GM23338 (cell line): ENCODE data around the gene FAM227B. TPM values are rescaled to one million over a fixed set of nuclear protein-coding genes. Genes with fewer than 3 reads are reported as not detected.

Source experiments
- ATAC-seq: fragments of 200-7000 bp; cut with Tn5 transposase; 3 replicates; pipeline ENCODE4 v1.9.1; 2020
- DNase-seq: peaks from one replicate; pipeline ENCODE4 v3.0.0-alpha.2; 2015; ENCODE audit warnings: low spot score
- H2AFZ ChIP-seq: fragments of 200-600 bp; sonication (generic); 2 replicates; pipeline ENCODE4 v1.8.0; 2016; ENCODE audit warnings: antibody characterized with exemption, mild to moderate bottlenecking, moderate library complexity
- H3F3A ChIP-seq: fragments of 200-600 bp; sonication (generic); replicated peaks from 2 replicates; pipeline ENCODE4 v1.8.0; 2017; ENCODE audit warnings: antibody characterized with exemption, mixed run types, low read depth
- H3K27ac ChIP-seq: fragments of 200-600 bp; sonication (generic); 2 replicates; pipeline ENCODE4 v1.6.1; 2016; ENCODE audit warnings: low read depth
- H3K27me3 ChIP-seq: fragments of 200-600 bp; sonication (generic); 2 replicates; pipeline ENCODE4 v1.8.0; 2016; ENCODE audit warnings: mild to moderate bottlenecking, mixed run types, moderate library complexity; ENCODE audit not compliant: insufficient read depth
- H3K36me3 ChIP-seq: fragments of 200-600 bp; sonication (generic); 2 replicates; pipeline ENCODE4 v1.8.0; 2016; ENCODE audit warnings: mild to moderate bottlenecking; ENCODE audit not compliant: insufficient read depth
- H3K4me1 ChIP-seq: fragments of 200-600 bp; sonication (generic); 2 replicates; pipeline ENCODE4 v1.8.0; 2016; ENCODE audit warnings: mild to moderate bottlenecking, moderate library complexity; ENCODE audit not compliant: insufficient read depth
- H3K4me2 ChIP-seq: fragments of 200-600 bp; sonication (generic); 2 replicates; pipeline ENCODE4 v1.7.1; 2017; ENCODE audit warnings: mixed run types
- H3K4me3 ChIP-seq: fragments of 200-600 bp; sonication (generic); 2 replicates; pipeline ENCODE4 v1.6.1; 2016; ENCODE audit warnings: mixed run types
- H3K79me2 ChIP-seq: fragments of 200-600 bp; sonication (generic); replicated peaks from 2 replicates; pipeline ENCODE4 v1.8.0; 2017; ENCODE audit warnings: mild to moderate bottlenecking; ENCODE audit not compliant: insufficient read depth
- H3K9me2 ChIP-seq: fragments of 200-600 bp; sonication (generic); 2 replicates; pipeline ENCODE4 v1.8.0; 2017; ENCODE audit not compliant: insufficient read depth
- H4K20me1 ChIP-seq: fragments of 200-600 bp; sonication (generic); replicated peaks from 2 replicates; pipeline ENCODE4 v1.8.0; 2017; ENCODE audit warnings: mild to moderate bottlenecking; ENCODE audit not compliant: insufficient read depth
- H3K27ac Mint-ChIP-seq: 2 replicates; pipeline ENCODE4 v1.8.0; 2020; ENCODE audit warnings: inconsistent platforms, mild to moderate bottlenecking, moderate library complexity, mixed read lengths
- H3K27me3 Mint-ChIP-seq: 3 replicates; pipeline ENCODE4 v1.8.0; 2022; ENCODE audit warnings: low read depth, mild to moderate bottlenecking, moderate library complexity, mixed read lengths, inconsistent platforms; ENCODE audit not compliant: insufficient read depth, poor library complexity
- H3K36me3 Mint-ChIP-seq: 3 replicates; pipeline ENCODE4 v1.8.0; 2021; ENCODE audit warnings: low read depth, mild to moderate bottlenecking, inconsistent platforms, moderate library complexity, mixed read lengths
- H3K4me1 Mint-ChIP-seq: 3 replicates; pipeline ENCODE4 v1.8.0; 2020; ENCODE audit warnings: mild to moderate bottlenecking, inconsistent platforms, mixed read lengths
- H3K4me3 Mint-ChIP-seq: 3 replicates; pipeline ENCODE4 v1.8.0; 2021; ENCODE audit warnings: moderate library complexity, mild to moderate bottlenecking, inconsistent platforms, mixed read lengths
- H3K9me3 Mint-ChIP-seq: 3 replicates; pipeline ENCODE4 v1.8.0; 2020; ENCODE audit warnings: moderate library complexity, mild to moderate bottlenecking, inconsistent platforms, mixed read lengths
- CREB1 ChIP-seq: fragments of 250-450 bp; sonication (Bioruptor Pico); IDR thresholded peaks from 2 replicates; pipeline ENCODE4 v1.5.0; 2020; ENCODE audit warnings: low read depth, mild to moderate bottlenecking, moderate library complexity
- JUNB ChIP-seq: IDR thresholded peaks from one replicate; pipeline ENCODE4 v1.6.1; 2016; ENCODE audit warnings: antibody characterized with exemption; ENCODE audit not compliant: unreplicated experiment
- NANOG ChIP-seq: IDR thresholded peaks from 2 replicates; pipeline ENCODE4 v1.6.1; 2016; ENCODE audit warnings: antibody characterized with exemption, borderline replicate concordance
- POLR2AphosphoS5 ChIP-seq: IDR thresholded peaks from 2 replicates; pipeline ENCODE4 v1.6.1; 2016; ENCODE audit warnings: antibody characterized with exemption, low read depth
- REST ChIP-seq: IDR thresholded peaks from one replicate; pipeline ENCODE4 v1.6.1; 2018; ENCODE audit warnings: antibody characterized with exemption; ENCODE audit not compliant: unreplicated experiment
- STAT1 ChIP-seq: IDR thresholded peaks from one replicate; pipeline ENCODE4 v1.6.1; 2016; ENCODE audit warnings: antibody characterized with exemption; ENCODE audit not compliant: unreplicated experiment
- ZNF114 ChIP-seq: fragments of 250-450 bp; sonication (Bioruptor Pico); IDR thresholded peaks from 2 replicates; pipeline ENCODE4 v1.5.0; 2020; ENCODE audit warnings: mild to moderate bottlenecking, moderate library complexity
- ZNF331 ChIP-seq: fragments of 250-450 bp; sonication (Bioruptor Pico); IDR thresholded peaks from 2 replicates; pipeline ENCODE4 v1.5.0; 2020; ENCODE audit warnings: low read depth, mild to moderate bottlenecking, moderate library complexity
- ZNF462 ChIP-seq: fragments of 250-450 bp; sonication (Bioruptor Pico); IDR thresholded peaks from 2 replicates; pipeline ENCODE4 v1.5.0; 2020; ENCODE audit warnings: mild to moderate bottlenecking, moderate library complexity
- polyA plus RNA-seq: library from polyadenylated mRNA; unstranded; fragments of >200 nt; fragmentation: Nextera tagmentation; extraction: Ambion mirVana; gene quantifications from 2 replicates; pipeline ENCODE4 v1.2.1, GENCODE V29; 2016
- total RNA-seq: library from RNA; depleted of rRNA; stranded (reverse); fragments of >200 nt; shearing (Covaris generic); gene quantifications from 2 replicates; pipeline ENCODE4 v1.2.3, GENCODE V29; 2014

The FAM227B gene
- total and polyA plus RNA-seq, 2 experiments from 2014 or later, result 2.6 to 10.2 TPM

GRCh38 chr15:49424954-49425353 lies 195.7 kb downstream of the FAM227B start:
- ATAC-seq, result no peak
- H3K36me3 ChIP-seq, result no peaks in the 10 kb centered on the region

GRCh38 chr15:49423901-49424550 lies 196.6 kb downstream of the FAM227B start:
- no peaks in the 10 kb centered on the region for H3K9me3 Mint-ChIP-seq
- Histone ChIP-seq H3K79me2 (no peaks in the 10 kb centered on the region), H2AFZ (no peak overlapping the region), H3K27ac (no peak overlapping the region), H3K9me2 (no peaks in the 10 kb centered on the region), H3K27me3 (no peaks in the 10 kb centered on the region), H4K20me1 (no peaks in the 10 kb centered on the region), H3K4me3 (no peak overlapping the region), H3K4me2 (no peak overlapping the region), H3F3A (no peaks in the 10 kb centered on the region), H3K4me1 (peaks cover 19% of the 10 kb centered on the region), H3K36me3 (no peaks in the 10 kb centered on the region)
- peaks cover 5% of the 10 kb centered on the region; the same call in 2 of the 3 replicates for H3K4me1 Mint-ChIP-seq
- no peak for DNase-seq
- no peak overlapping the region for H3K4me3 Mint-ChIP-seq
- H3K27ac Mint-ChIP-seq, result no peak overlapping the region
- no peaks in the 10 kb centered on the region for H3K27me3 Mint-ChIP-seq
- no peak for ATAC-seq
- TF ChIP-seq STAT1, result no peak
- no peak for TF ChIP-seq NANOG
- no peak for TF ChIP-seq ZNF114 (CRISPR knock-in tag)
- TF ChIP-seq POLR2AphosphoS5, result no peak
- no peak for TF ChIP-seq CREB1 (CRISPR knock-in tag)
- TF ChIP-seq ZNF331, result no peak
- TF ChIP-seq REST, result no peak
- TF ChIP-seq ZNF462 (CRISPR knock-in tag), result no peak
- H3K36me3 Mint-ChIP-seq, result no peaks in the 10 kb centered on the region

More at GRCh38 chr15:49424954-49425353, 195.7 kb downstream of the FAM227B start:
- Mint-ChIP-seq H3K27me3 (no peaks in the 10 kb centered on the region), H3K36me3 (no peaks in the 10 kb centered on the region), H3K27ac (no peak overlapping the region), H3K4me3 (no peak overlapping the region), H3K4me1 (peaks cover 5% of the 10 kb centered on the region; the same call in 2 of the 3 replicates), H3K9me3 (no peaks in the 10 kb centered on the region)
- no peak overlapping the region for H3K27ac ChIP-seq
- H3K4me3 ChIP-seq, result no peak overlapping the region
- peaks cover 19% of the 10 kb centered on the region for H3K4me1 ChIP-seq
- H4K20me1 ChIP-seq, result no peaks in the 10 kb centered on the region
- no peaks in the 10 kb centered on the region for H3K27me3 ChIP-seq
- H3K9me2 ChIP-seq, result no peaks in the 10 kb centered on the region
- no peaks in the 10 kb centered on the region for H3K79me2 ChIP-seq
- H3F3A ChIP-seq, result no peaks in the 10 kb centered on the region
- DNase-seq, result no peak
- H2AFZ ChIP-seq, result no peak overlapping the region
- TF ChIP-seq ZNF114 (CRISPR knock-in tag) (no peak), NANOG (no peak), STAT1 (no peak), JUNB (no peak)
- no peak overlapping the region for H3K4me2 ChIP-seq
